ENCODE data around the gene RICTOR. TPM values are rescaled to one million over a fixed set of nuclear protein-coding genes. Genes with fewer than 3 reads are reported as not detected.

The RICTOR gene
- total RNA-seq, 1 donor from 2014 or later: 23.6 TPM

DNA sequence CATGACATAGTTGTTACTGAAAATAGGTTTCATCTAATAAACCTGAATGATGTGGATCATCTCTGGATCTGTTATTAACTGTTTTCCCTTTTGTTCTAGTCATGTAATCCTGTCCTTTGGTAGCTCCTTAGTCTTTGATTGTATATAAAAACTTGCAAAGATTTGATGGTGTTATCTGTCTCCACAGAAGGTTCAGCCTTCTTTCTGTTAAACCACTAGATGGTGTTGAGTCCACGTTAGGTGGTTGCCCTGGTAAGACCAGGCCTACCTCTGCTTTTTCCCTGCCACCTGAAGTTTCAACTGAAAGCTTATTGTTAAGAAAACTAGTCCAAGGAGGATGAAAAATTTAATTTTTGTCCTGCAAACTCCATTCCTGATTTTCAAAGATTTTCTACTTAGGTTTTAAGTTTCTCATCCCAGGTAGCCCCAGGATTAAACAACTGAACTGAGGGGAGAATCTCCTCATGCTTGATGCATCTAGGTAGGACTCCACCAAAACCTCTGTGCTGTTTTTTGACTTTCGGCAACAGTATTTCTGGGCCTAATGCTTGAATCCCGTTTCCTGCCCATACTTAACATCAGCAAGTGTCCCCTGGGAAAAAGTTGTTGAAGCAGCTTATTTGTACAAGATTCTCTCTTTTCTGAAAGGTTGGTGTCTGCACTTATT is 68.5 kb downstream of the RICTOR start:
- no peak for DNase-seq (ENCODE audit: low spot score)
- Mint-ChIP-seq H3K27me3 (ENCODE audit: low read depth) (no peaks in the 10 kb centered on the region), H3K36me3 (ENCODE audit: low read depth) (peaks cover 15% of the 10 kb centered on the region), H3K27ac (ENCODE audit: unreplicated experiment) (no peak overlapping the region), H3K4me3 (ENCODE audit: unreplicated experiment) (no peak overlapping the region), H3K4me1 (ENCODE audit: low read depth) (no peaks in the 10 kb centered on the region), H3K9me3 (ENCODE audit: low read depth) (peaks cover 8% of the 10 kb centered on the region)
- TF ChIP-seq, protein P1, sequence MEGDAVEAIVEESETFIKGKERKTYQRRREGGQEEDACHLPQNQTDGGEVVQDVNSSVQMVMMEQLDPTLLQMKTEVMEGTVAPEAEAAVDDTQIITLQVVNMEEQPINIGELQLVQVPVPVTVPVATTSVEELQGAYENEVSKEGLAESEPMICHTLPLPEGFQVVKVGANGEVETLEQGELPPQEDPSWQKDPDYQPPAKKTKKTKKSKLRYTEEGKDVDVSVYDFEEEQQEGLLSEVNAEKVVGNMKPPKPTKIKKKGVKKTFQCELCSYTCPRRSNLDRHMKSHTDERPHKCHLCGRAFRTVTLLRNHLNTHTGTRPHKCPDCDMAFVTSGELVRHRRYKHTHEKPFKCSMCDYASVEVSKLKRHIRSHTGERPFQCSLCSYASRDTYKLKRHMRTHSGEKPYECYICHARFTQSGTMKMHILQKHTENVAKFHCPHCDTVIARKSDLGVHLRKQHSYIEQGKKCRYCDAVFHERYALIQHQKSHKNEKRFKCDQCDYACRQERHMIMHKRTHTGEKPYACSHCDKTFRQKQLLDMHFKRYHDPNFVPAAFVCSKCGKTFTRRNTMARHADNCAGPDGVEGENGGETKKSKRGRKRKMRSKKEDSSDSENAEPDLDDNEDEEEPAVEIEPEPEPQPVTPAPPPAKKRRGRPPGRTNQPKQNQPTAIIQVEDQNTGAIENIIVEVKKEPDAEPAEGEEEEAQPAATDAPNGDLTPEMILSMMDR (IDR thresholded peaks at IDR 0.05): peak; percentile 54

DNA sequence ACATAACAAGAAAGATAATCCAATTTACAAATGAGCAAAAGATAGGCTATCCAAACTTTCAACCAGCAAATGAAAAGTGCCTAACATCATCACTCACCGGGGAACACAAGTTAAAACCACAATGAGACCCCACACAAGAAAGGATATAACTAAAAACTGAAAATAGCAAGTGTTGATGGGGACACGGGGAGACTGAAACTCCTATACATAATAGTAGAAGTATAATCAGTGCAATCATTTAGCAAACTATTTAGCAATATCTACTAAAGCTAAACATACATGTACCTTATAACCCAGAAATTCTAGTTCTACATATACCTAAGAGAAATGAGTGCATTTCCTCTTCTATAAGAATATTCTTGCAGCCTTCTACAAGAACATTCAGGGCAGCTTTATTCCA is 72.5 kb downstream of the RICTOR start:
- Mint-ChIP-seq H3K36me3 (ENCODE audit: low read depth) (peaks cover 16% of the 10 kb centered on the region), H3K4me1 (ENCODE audit: low read depth) (no peaks in the 10 kb centered on the region), H3K9me3 (ENCODE audit: low read depth) (peaks cover 6% of the 10 kb centered on the region), H3K4me3 (ENCODE audit: unreplicated experiment) (no peak overlapping the region), H3K27me3 (ENCODE audit: low read depth) (no peaks in the 10 kb centered on the region), H3K27ac (ENCODE audit: unreplicated experiment) (no peak overlapping the region)
- TF ChIP-seq, protein P1 (IDR thresholded peaks at IDR 0.05): no peak
- no peak for DNase-seq (ENCODE audit: low spot score)

DNA sequence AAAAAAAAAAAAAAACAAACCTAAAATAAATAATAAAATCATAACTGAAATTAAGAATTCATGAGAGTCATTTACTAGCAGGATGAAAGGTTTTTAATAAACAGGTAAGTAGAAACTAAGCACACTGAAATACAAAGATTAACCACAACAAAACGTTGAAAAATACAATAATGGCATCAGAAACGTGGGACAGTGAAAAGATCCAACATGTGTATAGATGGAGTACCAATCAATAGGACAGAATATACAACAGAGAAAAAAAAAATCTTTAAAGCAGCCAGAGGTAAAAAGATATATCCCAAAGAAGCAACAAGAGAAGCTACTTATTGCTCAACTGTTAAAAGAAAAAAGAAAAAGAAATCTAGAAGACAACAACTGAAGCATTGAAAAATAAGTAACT is 75.2 kb downstream of the RICTOR start:
- no peak for DNase-seq (ENCODE audit: low spot score)
- H3K4me3 Mint-ChIP-seq (ENCODE audit: unreplicated experiment): no peak overlapping the region
- H3K27ac Mint-ChIP-seq (ENCODE audit: unreplicated experiment): no peak overlapping the region
- no peaks in the 10 kb centered on the region for H3K27me3 Mint-ChIP-seq (ENCODE audit: low read depth)
- peaks cover 6% of the 10 kb centered on the region for H3K9me3 Mint-ChIP-seq (ENCODE audit: low read depth)
- H3K4me1 Mint-ChIP-seq (ENCODE audit: low read depth): no peaks in the 10 kb centered on the region
- TF ChIP-seq, protein P1 (IDR thresholded peaks at IDR 0.05): no peak
- peaks cover 12% of the 10 kb centered on the region for H3K36me3 Mint-ChIP-seq (ENCODE audit: low read depth)

DNA sequence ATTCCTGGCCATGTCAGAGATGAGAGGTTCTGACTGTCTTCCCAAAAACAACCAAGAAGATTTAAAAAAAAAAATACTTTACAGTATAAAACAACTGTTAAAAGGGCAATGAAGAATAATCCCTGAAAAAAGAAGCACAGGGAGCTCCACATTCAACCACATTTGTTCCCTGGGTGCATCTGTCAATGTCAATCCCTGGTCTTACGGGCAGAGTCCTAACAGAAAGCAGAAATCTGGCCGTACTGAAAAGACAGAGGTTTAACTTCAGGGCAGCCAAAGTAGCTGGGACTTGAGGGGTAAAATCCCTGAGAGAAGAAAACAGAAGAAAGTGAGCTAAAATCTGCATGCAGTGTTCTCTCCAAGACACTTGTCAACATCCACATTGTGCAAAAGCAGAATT is 76.6 kb downstream of the RICTOR start:
- DNase-seq (ENCODE audit: low spot score): no peak
- Mint-ChIP-seq H3K36me3 (ENCODE audit: low read depth) (peaks cover 14% of the 10 kb centered on the region), H3K9me3 (ENCODE audit: low read depth) (peaks cover 6% of the 10 kb centered on the region), H3K4me1 (ENCODE audit: low read depth) (no peaks in the 10 kb centered on the region), H3K27ac (ENCODE audit: unreplicated experiment) (no peak overlapping the region), H3K27me3 (ENCODE audit: low read depth) (no peaks in the 10 kb centered on the region), H3K4me3 (ENCODE audit: unreplicated experiment) (no peak overlapping the region)
- TF ChIP-seq, protein P1 (IDR thresholded peaks at IDR 0.05): no peak

DNA sequence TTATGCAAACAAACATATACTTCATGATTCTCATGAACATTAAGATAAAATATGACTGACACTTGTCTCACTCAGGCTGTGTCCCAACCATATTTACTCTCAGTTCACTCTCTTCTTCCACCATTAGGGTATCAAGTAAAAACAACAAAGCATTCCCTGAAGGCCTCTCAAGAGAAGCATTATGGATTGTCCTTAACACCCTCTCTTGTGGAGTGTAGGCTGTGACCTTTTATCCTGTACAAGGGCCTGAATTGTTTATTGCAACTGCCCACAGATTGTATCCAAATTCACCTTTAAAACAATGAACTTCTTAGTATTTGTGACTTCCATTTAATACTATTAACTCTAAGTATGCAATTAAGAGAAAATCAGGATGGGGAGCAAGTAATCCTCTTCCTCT is 78.1 kb downstream of the RICTOR start:
- DNase-seq (ENCODE audit: low spot score): no peak
- peaks cover 10% of the 10 kb centered on the region for H3K36me3 Mint-ChIP-seq (ENCODE audit: low read depth)
- no peaks in the 10 kb centered on the region for H3K27me3 Mint-ChIP-seq (ENCODE audit: low read depth)
- TF ChIP-seq, protein P1 (IDR thresholded peaks at IDR 0.05): no peak
- H3K27ac Mint-ChIP-seq (ENCODE audit: unreplicated experiment): no peak overlapping the region
- H3K4me3 Mint-ChIP-seq (ENCODE audit: unreplicated experiment): no peak overlapping the region
- peaks cover 6% of the 10 kb centered on the region for H3K9me3 Mint-ChIP-seq (ENCODE audit: low read depth)
- no peaks in the 10 kb centered on the region for H3K4me1 Mint-ChIP-seq (ENCODE audit: low read depth)

All from chondrocyte (in vitro differentiated cells).